OCI-LY1 (cell line): ENCODE measurements around the gene ENTPD6.

Experiments
- EZH2 ChIP-seq: fragments of 200-600 bp; sonication (generic), shearing (Covaris generic); IDR thresholded peaks from 2 replicates; pipeline ENCODE4 v1.8.0; 2017; ENCODE audit warnings: borderline replicate concordance, mixed run types, mild to moderate bottlenecking, antibody characterized with exemption, low read length, moderate library complexity, mixed read lengths
- TF ChIP-seq, protein P1 (sequence below): fragments of 200-600 bp; sonication (generic), shearing (Covaris generic); IDR thresholded peaks from 2 replicates; pipeline ENCODE4 v1.5.1; 2017; ENCODE audit warnings: mild to moderate bottlenecking, antibody characterized with exemption, low read length, moderate library complexity, mixed read lengths

DNA sequence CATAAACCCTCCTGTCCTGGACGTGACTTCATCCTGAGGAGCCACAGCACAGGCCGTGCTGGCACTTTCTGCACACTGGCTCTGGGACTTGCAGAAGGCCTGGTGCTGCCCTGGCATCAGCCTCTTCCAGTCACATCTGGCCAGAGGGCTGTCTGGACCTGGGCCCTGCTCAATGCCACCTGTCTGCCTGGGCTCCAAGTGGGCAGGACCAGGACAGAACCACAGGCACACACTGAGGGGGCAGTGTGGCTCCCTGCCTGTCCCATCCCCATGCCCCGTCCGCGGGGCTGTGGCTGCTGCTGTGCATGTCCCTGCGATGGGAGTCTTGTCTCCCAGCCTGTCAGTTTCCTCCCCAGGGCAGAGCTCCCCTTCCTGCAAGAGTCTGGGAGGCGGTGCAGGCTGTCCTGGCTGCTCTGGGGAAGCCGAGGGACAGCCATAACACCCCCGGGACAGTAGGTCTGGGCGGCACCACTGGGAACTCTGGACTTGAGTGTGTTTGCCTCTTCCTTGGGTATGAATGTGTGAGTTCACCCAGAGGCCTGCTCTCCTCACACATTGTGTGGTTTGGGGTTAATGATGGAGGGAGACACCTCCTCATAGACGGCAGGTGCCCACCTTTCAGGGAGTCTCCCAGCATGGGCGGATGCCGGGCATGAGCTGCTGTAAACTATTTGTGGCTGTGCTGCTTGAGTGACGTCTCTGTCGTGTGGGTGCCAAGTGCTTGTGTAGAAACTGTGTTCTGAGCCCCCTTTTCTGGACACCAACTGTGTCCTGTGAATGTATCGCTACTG, 30.3 kb downstream of the ENTPD6 start:
- TF ChIP-seq, protein P1, sequence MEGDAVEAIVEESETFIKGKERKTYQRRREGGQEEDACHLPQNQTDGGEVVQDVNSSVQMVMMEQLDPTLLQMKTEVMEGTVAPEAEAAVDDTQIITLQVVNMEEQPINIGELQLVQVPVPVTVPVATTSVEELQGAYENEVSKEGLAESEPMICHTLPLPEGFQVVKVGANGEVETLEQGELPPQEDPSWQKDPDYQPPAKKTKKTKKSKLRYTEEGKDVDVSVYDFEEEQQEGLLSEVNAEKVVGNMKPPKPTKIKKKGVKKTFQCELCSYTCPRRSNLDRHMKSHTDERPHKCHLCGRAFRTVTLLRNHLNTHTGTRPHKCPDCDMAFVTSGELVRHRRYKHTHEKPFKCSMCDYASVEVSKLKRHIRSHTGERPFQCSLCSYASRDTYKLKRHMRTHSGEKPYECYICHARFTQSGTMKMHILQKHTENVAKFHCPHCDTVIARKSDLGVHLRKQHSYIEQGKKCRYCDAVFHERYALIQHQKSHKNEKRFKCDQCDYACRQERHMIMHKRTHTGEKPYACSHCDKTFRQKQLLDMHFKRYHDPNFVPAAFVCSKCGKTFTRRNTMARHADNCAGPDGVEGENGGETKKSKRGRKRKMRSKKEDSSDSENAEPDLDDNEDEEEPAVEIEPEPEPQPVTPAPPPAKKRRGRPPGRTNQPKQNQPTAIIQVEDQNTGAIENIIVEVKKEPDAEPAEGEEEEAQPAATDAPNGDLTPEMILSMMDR = no peak
- TF ChIP-seq EZH2 = no peak
